Astrocyte of the cerebellum (primary cell): ENCODE measurements around the gene MKLN1.
"Not testable (repeated sequence)": the region's sequence is repeated elsewhere in the genome, so short reads cannot be mapped to it uniquely, and the experiment has no call there.

Source experiments
- DNase-seq: peaks from one replicate; pipeline ENCODE4 v3.0.0-alpha.2; 2011; ENCODE audit warnings: low read depth
- H3K4me3 ChIP-seq: 2 replicates; pipeline ENCODE4 v1.5.1; 2011; ENCODE audit warnings: mild to moderate bottlenecking, low read depth, low read length, moderate library complexity
- in situ Hi-C: cut with HindIII; loops from 2 replicates; pipeline ENCODE4 v1.10.0; 2017; ENCODE audit warnings: low sequenced_read_pairs
- TF ChIP-seq, protein P1 (sequence below): IDR thresholded peaks from 2 replicates; pipeline ENCODE4 v1.5.1; 2012; ENCODE audit warnings: low read length, low read depth, moderate library complexity, mild to moderate bottlenecking; ENCODE audit errors: missing control alignments

MKLN1 gene

DNA sequence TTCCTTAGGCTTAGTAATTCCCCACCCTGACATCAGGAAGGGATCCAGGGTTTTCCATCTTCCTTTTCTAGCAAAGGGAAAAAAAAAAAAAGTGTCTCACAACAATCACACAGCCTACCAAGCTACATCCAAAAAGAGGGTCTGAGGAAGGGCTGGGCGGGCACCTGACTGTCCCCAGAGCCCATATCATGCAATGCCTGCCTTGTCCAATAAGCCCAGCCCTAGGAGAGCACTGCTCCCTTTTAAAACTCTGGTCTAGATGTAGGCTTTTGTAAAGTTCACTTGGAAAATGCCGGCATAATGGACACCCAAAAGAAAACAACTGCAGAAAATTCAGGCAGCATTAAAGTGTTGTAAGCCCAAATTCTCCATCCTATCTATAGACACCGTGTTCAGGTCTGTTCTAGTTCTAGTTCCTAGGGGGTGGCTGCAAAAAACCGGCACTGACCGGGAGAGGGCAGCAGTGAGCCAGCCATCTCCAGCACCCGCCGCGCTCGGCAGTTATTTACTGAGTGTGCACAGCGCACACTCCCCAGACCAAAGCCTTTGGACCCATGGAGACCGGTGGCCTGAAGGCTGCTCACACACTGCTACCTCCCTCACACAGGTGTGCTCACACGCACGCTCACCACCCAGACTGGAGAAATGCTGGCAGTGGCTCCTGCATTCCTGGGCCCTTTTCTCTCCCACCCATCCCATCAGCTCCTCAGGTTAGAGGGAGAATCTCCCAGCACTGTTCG is 180.1 kb downstream of the MKLN1 start:
- peak; percentile 24 for DNase-seq
- H3K4me3 ChIP-seq, result no peak overlapping the region
- in situ Hi-C loops, result no loop called here
- TF ChIP-seq, protein P1, sequence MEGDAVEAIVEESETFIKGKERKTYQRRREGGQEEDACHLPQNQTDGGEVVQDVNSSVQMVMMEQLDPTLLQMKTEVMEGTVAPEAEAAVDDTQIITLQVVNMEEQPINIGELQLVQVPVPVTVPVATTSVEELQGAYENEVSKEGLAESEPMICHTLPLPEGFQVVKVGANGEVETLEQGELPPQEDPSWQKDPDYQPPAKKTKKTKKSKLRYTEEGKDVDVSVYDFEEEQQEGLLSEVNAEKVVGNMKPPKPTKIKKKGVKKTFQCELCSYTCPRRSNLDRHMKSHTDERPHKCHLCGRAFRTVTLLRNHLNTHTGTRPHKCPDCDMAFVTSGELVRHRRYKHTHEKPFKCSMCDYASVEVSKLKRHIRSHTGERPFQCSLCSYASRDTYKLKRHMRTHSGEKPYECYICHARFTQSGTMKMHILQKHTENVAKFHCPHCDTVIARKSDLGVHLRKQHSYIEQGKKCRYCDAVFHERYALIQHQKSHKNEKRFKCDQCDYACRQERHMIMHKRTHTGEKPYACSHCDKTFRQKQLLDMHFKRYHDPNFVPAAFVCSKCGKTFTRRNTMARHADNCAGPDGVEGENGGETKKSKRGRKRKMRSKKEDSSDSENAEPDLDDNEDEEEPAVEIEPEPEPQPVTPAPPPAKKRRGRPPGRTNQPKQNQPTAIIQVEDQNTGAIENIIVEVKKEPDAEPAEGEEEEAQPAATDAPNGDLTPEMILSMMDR, result peak; percentile 90

DNA sequence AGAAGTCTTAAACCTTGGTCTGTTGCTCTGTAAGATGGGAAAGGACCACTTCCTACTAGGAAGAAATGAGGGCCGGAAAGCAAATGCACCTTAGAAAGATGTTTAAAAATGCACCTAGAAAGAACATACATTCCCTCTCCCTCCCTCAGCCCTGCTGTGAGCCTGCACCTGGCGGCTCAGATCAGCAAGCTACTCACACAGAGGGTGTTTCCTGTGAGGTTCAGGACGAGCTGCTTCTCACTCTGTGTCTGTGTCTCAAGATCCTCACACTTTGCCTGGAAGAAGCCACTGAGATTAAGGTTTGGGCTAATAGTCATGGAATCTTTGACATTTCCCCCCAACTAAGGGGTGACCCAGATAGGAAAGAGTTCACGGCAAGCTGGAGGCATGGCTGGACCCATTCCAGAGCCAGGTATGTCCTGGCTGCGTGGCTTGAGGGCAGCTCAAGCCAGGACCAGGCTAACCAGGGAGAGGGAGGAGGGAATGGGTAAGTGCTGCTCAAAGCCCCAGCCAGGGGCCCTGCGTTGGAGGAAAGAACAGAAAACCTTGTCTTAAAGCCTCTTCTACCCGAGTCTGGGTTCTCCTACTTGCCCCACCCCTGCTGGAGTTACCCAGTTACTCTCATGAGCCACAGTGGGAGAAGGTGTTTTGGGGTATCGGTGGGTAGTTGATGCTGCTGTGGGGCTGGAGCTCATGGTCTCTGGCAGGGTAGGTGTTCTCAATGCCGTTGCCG is 181.2 kb downstream of the MKLN1 start:
- TF ChIP-seq, protein P1, result no peak
- no peak overlapping the region for H3K4me3 ChIP-seq
- DNase-seq, result no peak
- in situ Hi-C loops, result no loop called here

DNA sequence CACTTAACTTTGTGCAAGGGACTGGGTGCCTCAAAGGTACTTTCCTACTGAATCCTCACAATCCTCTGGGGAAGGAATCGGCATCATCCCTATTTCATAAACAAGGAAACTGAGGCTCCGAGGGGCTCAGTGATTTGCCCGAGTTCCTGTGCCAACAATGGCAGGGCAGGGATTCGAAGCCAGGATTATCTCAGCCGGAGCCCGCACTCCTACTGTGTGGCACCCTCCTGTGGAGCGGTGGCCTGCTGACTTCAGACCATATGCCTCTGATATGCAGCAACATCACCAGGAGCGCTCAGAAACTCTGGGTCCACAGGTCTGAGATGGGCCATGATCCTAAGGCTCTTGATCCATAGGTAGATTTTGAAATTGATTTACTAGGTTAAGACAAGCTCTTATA is 182.1 kb downstream of the MKLN1 start:
- H3K4me3 ChIP-seq, result no peak overlapping the region
- TF ChIP-seq, protein P1, result no peak
- in situ Hi-C loops, result no loop called here
- no peak for DNase-seq

DNA sequence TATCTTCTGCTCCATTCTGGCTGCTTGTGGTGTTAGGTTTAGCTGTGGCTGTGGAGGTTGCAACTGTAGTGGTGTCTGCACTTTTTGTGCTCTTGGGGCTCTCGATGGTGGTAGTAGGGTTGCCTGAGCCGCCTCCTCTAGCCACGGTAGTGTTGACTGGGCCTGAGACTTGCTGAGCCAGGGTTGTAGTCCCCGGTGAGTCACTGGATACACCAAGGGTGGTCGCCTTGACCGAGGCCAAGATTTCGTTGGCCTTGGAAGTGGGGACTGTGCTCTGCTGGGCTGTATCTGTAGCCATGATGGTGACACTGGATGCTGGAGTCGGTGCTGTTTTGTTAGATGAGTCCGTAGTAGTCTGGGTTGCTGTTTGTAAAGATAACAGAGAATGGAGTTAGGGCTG is 183.4 kb downstream of the MKLN1 start:
- in situ Hi-C loops, result no loop called here
- no peak for DNase-seq
- no peak overlapping the region for H3K4me3 ChIP-seq
- TF ChIP-seq, protein P1, result no peak

DNA sequence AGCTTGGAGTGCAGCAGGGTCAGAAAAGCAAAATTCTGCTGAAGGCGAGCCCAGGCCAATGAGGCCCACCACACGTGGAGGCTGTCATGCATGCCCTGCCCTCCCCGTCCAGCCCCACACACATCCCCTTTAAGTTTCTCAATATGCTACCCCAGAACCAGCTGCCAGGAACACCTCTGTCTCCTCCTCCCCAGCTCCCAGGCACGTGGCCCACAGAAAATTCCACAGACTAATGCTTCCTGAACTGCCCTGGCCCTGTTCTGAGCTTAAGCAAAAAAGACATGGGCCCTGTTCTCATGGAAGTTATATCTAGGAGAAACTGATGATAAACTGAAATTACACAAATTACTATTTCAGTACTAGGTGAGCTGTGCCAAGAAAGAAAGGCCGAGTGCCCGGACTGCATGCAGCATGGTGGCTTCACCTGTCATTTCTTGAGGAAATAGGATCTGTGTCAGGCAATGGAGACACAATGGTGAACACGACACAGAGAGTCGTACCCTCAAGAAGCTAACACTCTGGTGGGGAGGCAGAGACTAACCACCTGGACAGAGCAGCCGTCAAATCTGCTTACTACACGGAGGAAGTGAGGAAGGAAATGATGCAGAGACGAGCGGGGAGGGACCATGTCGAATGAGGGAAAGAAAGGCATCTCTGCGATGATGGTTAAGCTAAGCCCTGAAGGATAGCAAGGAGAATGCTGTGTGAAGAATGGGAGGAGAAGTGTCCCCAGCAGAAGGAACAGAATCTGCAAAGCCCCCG is 184.3 kb downstream of the MKLN1 start:
- no peak overlapping the region for H3K4me3 ChIP-seq
- TF ChIP-seq, protein P1, result no peak
- DNase-seq, result no peak
- in situ Hi-C loops, result no loop called here

DNA sequence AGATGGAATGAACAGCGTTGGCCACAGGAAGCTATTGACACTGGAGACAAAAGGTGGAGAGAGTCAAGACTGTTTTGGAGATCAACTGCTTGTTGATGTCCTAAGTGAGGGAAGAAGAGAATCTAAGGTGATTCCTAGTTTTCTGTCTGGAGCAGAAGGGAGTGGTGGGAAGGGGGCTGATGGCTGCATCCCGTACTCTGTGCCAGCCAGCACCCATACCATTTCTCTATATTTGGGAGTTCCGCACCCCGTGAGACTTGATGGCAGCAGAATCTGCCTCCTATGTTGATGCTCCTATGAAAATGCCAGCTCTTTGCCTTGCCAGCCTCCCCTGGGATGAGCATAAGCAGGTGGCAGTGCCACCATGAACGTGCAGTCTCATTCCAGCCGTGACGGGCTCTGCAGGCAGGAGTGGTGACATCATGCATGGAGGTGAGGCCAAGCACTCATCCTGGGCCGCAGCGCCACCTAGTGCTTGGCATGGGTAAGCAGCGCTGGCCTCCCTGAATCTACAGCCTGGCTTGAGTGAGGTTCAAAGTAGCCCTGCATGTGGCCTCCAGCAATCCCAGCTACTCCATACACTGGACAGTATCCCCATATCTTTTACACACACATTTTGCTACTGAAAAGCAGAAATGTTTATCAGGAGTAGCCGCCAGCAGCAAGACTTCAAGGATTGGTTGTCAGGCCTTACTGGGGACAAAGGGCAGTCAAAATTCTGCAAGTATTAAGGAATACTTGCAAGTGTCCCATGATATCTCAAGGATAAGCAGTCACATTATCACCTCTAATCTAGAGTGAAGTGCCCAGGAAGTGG is 185.8 kb downstream of the MKLN1 start:
- in situ Hi-C loops, result no loop called here

DNA sequence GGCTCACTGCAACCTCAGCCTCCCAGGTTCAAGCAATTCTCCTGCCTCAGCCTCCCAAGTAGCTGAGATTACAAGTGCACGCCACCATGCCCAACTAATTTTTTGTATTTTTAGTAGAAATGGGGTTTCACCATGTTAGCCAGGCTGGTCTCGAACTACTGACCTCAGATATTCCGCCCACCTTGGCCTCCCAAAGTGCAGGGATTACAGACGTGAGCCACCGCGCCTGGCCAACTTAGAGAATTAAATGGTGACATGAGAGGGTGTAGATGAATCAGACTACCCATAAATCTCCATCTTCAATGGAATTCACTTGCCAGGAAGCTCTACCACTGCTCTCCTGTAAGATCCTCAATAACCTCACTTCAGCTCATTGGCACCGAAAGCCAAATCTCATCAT is 187.8 kb downstream of the MKLN1 start:
- in situ Hi-C loops, result loop anchor here (5.0 kb wide), 1 partner anchor 102 kb away; no protein-coding TSS in a partner anchor

More for the DNA sequence above, 185.8 kb downstream of the MKLN1 start:
- TF ChIP-seq, protein P1, result peak; percentile 98
- no peak overlapping the region for H3K4me3 ChIP-seq
- DNase-seq, result peak; percentile 58

More for the DNA sequence above, 187.8 kb downstream of the MKLN1 start:
- not testable (repeated sequence) for H3K4me3 ChIP-seq, DNase-seq
